Left forelimb (tissue), 1 donor: ENCODE results near the gene IGFBP1.

Source experiments
- DNase-seq: peaks from one replicate; pipeline ENCODE4 v3.0.0-alpha.2; 2018; ENCODE audit warnings: low spot score

IGFBP1 gene

DNA sequence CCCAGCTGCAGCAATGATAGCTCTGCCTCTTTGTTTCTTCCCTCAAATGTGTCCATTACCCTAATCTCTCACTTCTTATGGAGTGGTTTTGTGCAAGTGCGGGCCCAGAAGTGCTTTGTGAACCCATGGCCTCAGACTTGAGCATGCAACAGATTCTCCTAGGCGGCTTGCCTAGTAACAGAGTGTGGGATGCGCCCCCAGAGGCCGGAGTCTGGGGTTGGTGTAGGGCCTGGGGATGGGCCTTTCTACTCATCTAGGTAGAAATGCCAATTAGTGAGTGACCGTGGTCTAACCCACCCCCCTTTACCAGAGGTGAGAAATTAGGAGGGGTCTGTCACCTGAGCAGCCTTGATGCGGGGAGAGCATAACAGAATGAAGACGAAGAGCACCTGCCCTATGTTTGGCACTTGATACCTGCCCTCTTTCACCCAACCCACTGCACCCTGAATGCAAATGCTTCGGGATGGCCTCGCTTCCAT is 7.0 kb upstream of the IGFBP1 start:
- no peak for DNase-seq

GRCh38 chr7:45881759-45882464 is 6.4 kb upstream of the IGFBP1 start:
- no peak for DNase-seq

DNA sequence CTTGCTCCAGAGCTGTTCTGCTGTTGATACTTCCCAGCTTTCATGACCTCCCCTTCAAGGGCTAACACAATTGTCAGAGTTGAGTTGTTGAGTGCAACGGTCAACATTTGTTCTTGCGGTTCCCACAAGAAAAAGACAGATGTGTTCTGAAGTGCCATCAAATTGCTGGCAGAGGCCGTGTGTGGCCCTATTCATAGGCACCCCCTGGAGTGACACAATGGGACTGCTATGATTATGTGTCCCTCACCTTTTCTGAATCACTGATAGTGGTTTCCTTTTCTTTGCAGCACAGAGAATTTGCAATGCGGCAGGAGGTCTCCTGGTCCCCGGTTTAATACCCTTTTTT is 5.8 kb upstream of the IGFBP1 start:
- no peak for DNase-seq

GRCh38 chr7:45884136-45884535 is 4.2 kb upstream of the IGFBP1 start:
- DNase-seq, result no peak

- no peak for DNase-seq
Measured at GRCh38 chr7:45885264-45885882, 2.9 kb upstream of the IGFBP1 start.

DNA sequence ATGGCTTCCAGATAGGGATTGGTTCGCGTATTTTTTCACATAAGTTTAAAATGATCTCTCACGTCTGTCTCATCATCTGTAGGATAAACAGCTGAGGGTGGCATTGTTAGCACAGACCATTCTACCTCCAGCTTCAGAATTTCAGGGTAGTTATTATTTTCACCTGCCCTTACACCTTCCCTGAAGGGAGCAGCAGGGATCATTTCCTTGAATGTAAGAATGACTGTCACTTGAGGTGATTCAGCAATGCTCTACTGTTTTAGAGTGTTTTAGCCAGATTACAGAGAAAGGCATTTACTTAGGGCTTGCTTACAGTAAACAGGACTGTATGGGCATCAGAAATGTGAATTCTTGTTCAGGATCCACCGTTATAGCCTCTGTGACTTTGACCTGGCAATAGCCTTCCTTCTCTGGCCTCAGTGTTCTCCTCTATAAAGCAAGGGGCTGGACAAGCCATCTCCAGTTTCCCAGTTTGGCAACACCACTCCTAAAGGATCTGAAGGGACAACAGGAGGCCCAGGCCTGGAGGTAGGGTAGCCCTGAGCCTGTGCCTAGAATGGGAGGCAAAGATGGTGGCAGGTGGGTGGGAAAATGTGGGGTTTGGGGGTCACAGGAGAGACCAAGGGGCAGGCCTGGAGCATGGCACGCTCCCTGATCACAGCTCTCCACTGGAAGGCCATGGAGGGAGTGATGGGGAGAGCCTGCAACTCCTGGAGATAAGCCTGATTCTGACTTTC is 1.2 kb upstream of the IGFBP1 start:
- no peak for DNase-seq

DNA sequence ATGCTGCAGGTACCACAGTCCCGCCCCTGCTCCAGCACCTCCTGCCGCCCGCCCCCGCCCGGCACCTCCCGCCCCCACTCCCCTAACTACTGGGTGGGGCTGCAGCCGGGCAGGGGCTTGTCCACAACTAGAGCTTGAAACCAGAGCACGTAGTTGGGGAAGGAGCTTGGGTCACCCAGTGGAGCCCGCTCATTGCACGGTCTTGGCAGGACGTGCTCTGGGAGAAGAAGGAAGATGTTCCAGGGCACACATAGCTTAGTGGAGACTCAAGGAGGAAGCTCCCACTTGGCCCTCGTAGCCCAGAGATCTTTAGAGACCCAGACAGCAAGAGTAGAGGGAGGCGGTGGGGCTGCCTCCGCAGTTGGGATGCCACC is 692 bp downstream of the IGFBP1 start:
- no peak for DNase-seq

DNA sequence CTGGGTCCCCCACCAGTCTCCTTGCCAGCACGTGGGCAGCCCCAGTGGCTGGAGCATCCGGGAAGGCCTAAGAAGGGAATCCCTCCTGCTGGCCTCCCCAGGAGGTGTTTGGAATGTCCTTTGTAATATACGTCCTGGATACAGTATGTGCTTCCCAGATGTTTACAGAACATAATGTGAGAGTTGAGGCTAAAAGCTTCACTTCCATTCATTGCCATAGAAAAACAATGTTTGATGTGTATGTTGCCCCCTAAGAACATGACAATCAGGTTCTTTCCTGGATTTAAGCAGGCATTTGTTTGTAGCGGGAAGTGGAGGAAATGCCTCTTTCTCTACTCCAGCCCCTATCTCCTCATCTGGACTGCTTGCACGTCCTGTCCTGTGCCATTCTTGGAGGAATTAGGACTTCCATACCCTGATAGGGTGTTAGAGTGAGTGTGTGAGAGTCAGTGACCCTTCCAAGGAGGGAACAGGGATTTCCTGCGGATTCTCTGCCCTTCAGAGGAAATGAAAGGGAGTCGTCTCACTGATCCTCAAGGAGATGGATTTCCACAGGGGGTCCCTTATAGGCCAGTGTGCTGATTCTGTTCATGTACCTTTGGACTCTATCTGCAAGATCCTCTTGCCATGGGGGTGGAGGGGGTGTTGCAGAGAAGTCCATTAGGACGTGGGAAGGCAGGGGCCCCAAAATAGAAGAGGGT is 1.2 kb downstream of the IGFBP1 start:
- no peak for DNase-seq

DNA sequence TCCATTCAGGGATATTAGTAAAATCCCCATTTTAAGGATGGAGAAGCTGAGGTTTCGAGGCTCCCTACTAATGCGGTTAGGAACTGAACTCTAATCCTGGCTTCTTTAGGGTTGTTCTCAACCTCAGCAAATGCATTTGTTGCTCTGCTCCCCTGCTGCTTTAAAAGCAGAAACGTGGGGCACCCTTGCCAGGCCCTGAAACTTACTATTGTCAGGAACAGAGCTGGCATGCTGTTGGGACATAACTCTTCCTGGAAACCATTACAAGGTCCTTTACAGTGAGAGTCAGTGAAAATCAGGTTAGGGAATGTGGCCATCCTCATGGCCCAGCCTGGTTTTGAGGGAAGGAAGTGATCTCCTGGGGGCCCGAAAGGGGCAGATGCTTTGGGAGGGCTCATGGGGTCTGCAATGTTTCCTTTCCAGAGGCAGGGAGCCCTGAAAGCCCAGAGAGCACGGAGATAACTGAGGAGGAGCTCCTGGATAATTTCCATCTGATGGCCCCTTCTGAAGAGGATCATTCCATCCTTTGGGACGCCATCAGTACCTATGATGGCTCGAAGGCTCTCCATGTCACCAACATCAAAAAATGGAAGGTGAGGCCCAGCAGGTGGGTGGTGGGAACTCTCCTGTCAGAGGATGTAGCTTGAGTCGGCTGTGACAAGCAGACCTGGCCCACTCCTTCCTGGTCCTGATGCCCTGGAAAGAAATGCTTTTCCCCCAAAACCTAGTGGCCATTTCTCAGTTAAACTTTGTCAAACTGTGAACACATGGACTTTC is 2.0 kb downstream of the IGFBP1 start:
- DNase-seq, result no peak

DNA sequence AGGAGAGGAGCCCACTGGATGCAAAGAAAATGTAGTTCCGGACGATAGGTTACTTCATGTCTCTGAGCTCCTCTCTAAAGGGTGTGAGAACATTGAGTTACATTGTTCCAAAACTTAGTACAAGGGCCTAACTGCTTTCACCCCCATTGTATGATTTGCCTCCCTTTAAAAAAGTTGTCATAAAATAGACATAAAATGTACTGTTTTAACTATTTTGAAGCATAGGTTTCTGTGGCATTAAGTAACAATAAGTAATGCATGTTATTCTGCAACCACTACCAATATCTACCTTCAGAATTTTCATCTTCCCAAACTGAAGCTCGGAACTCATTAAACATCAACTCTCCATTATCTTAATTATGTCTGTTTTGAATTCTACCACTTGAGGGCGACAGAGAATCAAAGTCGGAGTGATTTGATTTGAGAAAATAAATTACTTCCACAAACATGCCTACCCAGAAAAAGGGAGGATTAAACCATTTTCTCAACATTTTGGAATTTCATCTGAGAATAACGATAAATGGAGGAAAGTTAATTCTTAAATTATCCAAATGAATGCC is 2.7 kb downstream of the IGFBP1 start:
- DNase-seq, result no peak

DNA sequence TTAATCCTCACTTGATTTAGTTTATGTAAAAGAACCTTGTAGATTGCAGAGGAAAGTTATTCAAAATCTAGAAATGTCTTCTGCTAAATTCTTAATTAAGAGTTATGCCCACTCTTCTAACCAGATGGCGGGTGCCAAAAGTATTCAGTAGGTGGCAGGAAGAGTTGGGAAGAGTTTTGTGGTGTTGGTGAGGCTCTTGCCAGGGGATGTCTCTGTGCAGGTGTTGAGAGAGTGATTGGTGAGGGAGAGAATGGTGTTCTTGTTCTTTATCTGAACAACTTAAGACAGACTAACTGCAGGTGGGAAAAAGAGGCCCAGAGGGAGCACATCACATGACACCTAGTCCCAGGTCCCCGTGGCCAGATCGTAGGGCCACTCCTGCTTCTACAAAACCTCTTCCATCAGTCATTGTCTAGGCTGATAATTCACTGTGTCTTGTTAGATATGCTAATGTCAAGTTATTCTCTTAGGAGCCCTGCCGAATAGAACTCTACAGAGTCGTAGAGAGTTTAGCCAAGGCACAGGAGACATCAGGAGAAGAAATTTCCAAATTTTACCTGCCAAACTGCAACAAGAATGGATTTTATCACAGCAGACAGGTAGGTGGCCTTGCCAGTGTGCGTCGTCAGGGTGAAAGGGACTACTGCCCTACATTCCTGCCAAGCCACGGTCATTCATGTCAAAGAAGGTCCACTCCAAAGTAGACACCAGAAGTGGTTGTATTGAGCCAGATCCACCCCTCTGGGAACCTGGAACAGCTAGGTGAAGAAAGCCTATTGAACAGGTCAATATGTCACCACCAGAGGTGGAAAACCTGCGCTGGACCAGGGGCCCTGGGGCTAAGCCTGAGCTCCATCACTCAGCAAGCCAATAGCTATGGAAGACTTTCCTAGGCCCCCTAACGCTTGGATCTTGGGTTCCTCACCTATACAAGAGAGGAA is 3.4 kb downstream of the IGFBP1 start:
- DNase-seq, result no peak

DNA sequence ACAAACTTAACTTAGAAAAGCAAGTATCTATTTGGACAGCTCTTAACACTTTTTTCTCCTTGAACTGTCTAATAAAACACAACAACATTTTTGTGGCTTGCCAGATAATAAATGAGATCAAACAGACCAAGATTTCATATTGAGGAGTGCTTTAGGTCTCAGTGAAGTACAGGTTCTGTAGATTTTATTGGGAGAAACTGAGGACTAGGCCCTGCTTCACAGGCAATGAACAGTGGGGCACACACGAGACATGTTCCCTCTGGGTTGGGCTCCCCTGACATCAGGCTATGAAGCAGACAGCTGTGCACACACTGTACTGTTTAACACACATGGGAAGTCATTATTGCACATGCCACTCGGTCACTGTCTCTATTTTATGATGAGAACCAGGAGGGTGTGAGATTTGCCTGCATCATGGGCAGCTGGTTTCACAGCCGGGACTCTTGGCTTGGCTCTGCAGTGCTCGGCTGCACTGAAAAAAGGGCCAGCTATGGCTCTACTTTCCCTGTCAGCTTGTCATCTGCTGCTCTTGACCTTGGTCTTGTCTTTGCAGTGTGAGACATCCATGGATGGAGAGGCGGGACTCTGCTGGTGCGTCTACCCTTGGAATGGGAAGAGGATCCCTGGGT is 4.2 kb downstream of the IGFBP1 start:
- DNase-seq, result no peak

DNA sequence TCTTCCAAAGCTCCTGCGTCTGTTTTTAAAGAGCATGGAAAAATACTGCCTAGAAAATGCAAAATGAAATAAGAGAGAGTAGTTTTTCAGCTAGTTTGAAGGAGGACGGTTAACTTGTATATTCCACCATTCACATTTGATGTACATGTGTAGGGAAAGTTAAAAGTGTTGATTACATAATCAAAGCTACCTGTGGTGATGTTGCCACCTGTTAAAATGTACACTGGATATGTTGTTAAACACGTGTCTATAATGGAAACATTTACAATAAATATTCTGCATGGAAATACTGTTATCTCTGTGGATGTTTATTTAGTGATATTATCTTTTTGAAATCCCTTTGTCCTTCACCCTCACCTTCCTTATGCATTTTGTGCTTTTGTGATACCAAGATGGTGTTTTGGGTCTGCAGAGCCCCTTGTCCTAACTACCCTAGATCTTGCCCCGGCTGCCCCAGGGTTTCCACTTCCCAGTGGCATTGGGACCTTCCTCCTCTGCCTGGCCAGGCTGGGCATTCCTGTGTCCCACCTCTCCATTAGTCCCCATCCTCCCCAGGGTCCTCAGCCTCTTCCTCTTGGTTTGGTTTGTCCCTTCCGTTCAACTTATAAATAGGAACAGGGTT is 5.2 kb downstream of the IGFBP1 start:
- DNase-seq, result no peak

DNA sequence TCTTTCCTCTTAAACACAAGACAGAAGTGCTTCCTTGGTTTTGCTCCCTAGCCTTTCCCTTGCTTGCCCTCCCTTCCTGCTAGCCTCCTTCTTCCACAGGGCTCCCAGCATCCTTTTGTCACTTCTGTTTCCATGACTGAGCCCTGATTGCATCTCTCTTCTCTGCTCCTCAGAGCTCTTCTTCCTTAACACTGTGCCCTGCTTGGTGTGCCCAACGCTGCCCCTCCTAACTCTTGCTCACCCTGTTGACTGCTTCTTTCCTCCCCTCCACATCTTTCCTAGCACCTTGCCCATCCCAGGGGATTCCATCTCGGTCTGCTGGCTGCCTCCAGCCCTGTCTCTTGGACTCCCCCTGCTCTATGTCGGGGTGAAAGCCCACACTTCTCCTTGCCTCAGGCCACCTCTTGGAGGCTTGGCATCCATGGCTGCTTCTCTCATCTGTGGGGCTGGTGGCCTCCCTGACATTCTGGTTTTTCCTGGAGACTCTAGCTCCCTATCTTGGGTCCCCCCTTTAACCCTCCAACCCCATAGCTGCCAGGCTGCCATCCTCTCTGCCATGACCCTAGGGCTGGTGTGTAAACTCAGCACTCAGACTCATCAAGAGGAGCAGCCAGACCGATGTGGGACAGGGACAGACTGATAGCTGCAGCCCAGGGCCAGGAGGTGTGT is 5.8 kb downstream of the IGFBP1 start:
- DNase-seq, result no peak

- no peak for DNase-seq
Measured at GRCh38 chr7:45894665-45895062, 6.4 kb downstream of the IGFBP1 start.

DNA sequence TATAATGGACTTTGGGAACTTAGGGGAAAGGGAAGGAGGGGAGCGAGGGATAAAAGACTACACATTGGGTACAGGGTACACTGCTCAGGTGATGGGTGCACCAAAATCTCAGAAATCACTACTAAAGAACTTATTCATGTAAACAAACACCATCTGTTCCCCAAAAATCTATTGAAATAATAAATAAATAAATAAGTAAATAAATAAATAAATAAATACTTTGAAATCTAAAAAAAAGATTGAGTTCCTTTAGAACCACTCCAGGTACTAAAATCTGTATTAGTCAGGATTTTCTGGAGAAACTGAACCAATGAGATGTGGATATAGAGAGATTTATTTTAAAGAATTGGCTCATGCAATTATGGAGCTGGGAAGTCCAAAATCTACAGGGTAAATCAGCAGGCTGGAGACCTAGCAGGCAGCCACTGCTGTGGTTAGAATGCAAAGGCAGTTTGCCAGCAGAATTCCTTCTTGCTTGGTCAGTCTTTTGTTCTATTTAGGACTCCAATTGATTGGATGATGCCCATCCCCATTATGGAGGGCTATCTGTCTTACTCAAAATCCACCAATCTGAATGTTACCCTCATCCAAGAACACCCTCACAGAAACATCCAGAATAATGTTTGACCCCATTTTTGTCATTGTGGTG is 8.9 kb downstream of the IGFBP1 start:
- no peak for DNase-seq

DNA sequence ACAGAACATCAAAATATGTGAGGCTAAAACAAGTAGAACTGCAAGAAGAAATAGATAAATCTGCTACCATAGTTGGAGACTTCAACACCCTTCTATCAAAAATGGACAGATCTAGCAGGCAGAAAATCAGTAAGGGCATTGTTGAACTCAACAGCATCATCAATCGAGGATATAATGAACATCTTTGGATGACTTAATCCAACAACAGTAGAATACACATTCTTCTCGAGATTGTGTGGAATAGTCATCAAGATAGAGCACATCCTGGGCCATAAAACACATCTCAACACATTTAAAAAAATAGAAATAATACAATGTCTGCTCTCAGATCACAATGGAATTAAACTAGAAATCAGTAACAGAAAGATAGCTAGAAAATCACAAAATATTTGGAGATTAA is 9.9 kb downstream of the IGFBP1 start:
- DNase-seq, result no peak

GRCh38 chr7:45901566-45901965 is 13.3 kb downstream of the IGFBP1 start:
- DNase-seq, result no peak
